ENCODE measurements around the gene ENOPH1. TPM values are rescaled to one million over a fixed set of nuclear protein-coding genes. Genes with fewer than 3 reads are reported as not detected.
A peak's percentile ranks its signal among the peaks of the same experiment; 100 is the strongest.
"Not testable (repeated sequence)": the region's sequence is repeated elsewhere in the genome, so short reads cannot be mapped to it uniquely, and the experiment has no call there.

ENOPH1 gene
- total RNA-seq, 2 donors from 2014 or later, result 15.9 to 20.8 TPM

DNA sequence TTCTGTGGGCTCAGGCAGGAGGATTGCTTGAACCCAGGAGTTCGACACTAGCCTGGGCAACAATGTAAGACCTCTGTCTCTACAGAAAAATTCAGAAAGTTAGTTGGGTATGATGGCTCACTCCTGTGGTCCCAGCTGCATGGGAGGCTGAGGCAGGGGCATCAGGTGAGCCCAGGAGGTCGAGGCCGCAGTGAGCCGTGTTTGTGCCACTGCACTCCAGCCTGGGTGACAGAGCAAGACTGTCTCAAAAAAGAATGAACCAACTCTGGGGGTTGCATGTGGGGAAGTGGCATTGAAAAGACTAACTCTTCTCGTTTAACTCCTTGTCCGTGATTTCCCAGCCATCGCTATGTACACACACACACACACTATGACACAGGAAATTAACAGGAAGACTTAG, 26.9 kb downstream of the ENOPH1 start:
- ATAC-seq, result no peak
- no peak for DNase-seq
- intact Hi-C loops (cut with DNase I, micrococcal nuclease), result no loop called here

GRCh38 chr4:82458729-82459128, 28.3 kb downstream of the ENOPH1 start:
- DNase-seq (no peak), ATAC-seq (no peak)
- intact Hi-C loops (cut with DNase I, micrococcal nuclease), result no loop called here

DNA sequence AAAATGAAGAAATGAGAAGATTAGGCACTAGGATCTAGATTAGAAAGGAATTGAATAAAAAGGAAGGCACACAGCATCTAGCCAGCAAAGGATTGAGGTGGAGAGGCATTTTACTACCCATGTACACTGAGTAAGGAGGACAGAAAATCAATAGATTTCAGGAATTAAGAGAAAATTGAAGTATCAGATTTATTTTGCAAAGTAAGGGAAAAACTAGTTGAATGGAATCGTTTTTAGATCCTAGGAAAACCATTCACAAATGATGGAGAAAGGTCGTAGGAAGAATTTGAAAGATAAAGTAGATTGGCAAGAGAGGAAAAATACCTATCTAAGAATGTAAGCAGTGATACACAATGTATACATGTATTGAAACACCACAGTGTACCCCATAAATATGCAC, 31.3 kb downstream of the ENOPH1 start:
- no peak for ATAC-seq
- DNase-seq, result no peak
- intact Hi-C loops (cut with DNase I, micrococcal nuclease), result loop anchor here in 1 of 2 donors (10.0 kb wide), 3 partner anchors 273 to 823 kb away; partner anchors contain the start of gene COQ2

DNA sequence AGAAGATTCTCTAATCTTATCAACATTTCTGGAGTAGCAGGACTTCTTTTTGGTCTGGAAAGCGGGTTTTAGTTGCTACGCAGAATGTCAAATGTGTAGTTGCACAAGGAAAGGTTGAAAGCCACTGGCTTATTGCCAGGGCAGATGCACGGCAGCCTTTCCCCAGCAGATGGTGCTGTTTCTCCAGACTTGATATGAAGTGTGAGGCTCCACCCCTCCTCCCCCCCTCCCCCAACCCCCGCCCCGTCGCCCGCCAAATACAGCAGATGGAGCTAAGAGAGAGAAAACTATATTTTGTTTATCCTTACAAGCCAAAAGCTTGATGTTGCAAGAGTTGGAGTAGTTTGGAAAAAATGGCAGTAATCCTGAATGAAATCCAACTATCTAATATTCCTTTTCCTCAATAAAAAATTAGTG, 32.0 kb downstream of the ENOPH1 start:
- DNase-seq (peak; percentile 66 to 86), ATAC-seq (peak; percentile 84)
- intact Hi-C loops (cut with DNase I, micrococcal nuclease), result loop anchor here in 1 of 2 donors (10.0 kb wide), 3 partner anchors 272 to 822 kb away; partner anchors contain the start of gene COQ2

DNA sequence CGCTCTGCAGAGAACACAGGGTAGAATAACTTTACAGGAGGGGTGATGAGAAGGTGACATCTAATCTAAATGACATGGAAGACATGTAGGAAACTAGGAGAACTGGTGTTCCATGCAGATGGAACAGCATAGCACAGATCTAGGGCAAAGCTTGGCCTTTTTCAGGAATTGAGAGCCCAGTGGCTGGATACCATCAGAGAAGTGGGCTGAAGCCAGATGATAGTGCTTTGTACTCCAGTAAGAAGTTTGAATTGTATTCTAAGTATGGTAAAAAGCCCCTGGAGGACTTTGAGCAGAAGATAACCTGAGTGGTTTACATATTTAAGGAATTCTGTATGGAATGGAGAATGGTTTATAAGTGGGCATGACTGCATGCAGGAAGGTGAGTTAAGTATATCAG, 32.8 kb downstream of the ENOPH1 start:
- intact Hi-C loops (cut with DNase I, micrococcal nuclease), result loop anchor here in 1 of 2 donors (10.0 kb wide), 3 partner anchors 272 to 822 kb away; partner anchors contain the start of gene COQ2
- no peak for DNase-seq
- ATAC-seq, result no peak

GRCh38 chr4:82467471-82467870, 37.1 kb downstream of the ENOPH1 start:
- ATAC-seq (no peak), DNase-seq (no peak)
- intact Hi-C loops (cut with DNase I, micrococcal nuclease), result loop anchor here in 1 of 2 donors (10.0 kb wide), 3 partner anchors 267 to 817 kb away; partner anchors contain the start of gene COQ2

DNA sequence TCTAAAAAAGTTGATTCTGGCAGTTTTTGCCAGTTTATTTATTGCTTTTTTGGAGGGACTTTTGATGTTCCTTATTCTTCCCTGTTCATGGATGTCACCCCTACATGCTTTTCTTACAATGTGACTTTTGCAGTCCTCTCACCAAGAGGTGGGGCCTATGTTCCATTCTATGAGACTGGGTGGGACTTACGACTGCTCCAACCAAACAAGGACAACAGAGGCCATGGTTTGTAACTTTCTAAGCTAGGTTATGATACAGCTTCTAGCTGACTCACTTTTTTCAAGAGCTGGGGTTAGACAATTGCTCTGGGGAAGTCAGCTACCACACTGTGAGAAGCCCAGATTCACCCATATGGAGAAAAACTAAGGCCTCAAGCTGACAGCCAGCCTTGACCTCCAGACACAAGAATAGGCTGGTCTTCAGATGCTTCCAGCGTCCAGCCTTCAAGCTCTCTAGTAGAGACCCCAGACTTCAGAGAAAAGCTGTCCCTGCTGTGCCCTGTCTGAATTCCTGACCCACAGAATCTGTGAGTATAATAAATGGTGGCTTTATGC, 39.5 kb downstream of the ENOPH1 start:
- ATAC-seq (peak; percentile 30), DNase-seq (no peak)

DNA sequence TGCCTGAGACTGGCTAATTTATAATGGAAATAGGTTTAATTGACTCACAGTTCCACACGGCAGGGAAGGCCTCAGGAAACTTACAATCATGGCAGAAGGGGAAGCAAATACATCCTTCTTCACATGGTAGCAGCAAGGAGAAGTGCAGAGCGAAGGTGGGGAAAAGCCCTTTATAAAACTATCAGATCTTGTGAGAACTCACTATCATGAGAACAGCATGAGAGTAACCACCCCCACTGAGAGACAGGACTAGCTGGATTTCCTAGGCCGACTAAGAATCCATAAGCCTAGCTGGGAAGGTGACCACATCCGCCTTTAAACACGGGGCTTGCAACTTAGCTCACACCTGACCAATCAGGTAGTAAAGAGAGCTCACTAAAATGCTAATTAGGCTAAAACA, 42.7 kb downstream of the ENOPH1 start:
- ATAC-seq; intact Hi-C loops (cut with DNase I, micrococcal nuclease); DNase-seq: not testable (repeated sequence)

More for the DNA sequence above, 39.5 kb downstream of the ENOPH1 start:
- intact Hi-C loops (cut with DNase I, micrococcal nuclease), result loop anchor here in 1 of 2 donors (10.0 kb wide), 3 partner anchors 265 to 815 kb away; partner anchors contain the start of gene COQ2

GRCh38 chr4:82473621-82474164, 43.3 kb downstream of the ENOPH1 start:
- ATAC-seq (no peak), DNase-seq (no peak)
- intact Hi-C loops (cut with DNase I, micrococcal nuclease), result no loop called here

- ATAC-seq; intact Hi-C loops (cut with DNase I, micrococcal nuclease): not testable (repeated sequence)
These were observed 45.5 kb downstream of the ENOPH1 start for GRCh38 chr4:82475931-82476330.

GRCh38 chr4:82477469-82477868, 47.1 kb downstream of the ENOPH1 start:
- not testable (repeated sequence) for DNase-seq

More at GRCh38 chr4:82475931-82476330, 45.5 kb downstream of the ENOPH1 start:
- DNase-seq, result not testable (repeated sequence)

DNA sequence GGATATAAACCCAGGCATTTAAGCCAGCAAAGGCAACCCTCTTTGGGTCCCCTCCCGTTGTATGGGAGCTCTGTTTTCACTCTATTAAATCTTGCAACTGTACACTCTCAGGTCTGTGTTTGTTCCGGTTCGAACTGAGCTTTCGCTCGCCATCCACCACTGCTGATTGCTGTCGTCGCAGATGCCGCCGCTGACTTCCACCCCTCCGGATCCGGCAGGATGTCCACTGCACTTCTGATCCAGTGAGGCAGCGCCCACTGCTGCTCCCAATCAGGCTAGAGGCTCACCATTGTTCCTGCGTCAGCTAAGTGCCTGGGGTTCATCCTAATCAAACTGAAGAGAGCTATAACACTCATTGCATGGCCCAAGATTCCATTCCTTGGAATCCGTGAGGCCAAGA, 49.2 kb downstream of the ENOPH1 start:
- ATAC-seq (no peak), DNase-seq (no peak)
- intact Hi-C loops (cut with DNase I, micrococcal nuclease), result no loop called here

More at GRCh38 chr4:82477469-82477868, 47.1 kb downstream of the ENOPH1 start:
- ATAC-seq; intact Hi-C loops (cut with DNase I, micrococcal nuclease): not testable (repeated sequence)

GRCh38 chr4:82480771-82481505, 50.5 kb downstream of the ENOPH1 start:
- no peak for DNase-seq
- intact Hi-C loops (cut with DNase I, micrococcal nuclease), result no loop called here
- no peak for ATAC-seq

- intact Hi-C loops (cut with DNase I, micrococcal nuclease), result no loop called here
- DNase-seq (no peak), ATAC-seq (no peak)
These were observed 51.1 kb downstream of the ENOPH1 start for GRCh38 chr4:82481506-82481840.

GRCh38 chr4:82482387-82482786, 52.0 kb downstream of the ENOPH1 start:
- peak; percentile 66 for ATAC-seq
- intact Hi-C loops (cut with DNase I, micrococcal nuclease), result no loop called here
- no peak for DNase-seq

DNA sequence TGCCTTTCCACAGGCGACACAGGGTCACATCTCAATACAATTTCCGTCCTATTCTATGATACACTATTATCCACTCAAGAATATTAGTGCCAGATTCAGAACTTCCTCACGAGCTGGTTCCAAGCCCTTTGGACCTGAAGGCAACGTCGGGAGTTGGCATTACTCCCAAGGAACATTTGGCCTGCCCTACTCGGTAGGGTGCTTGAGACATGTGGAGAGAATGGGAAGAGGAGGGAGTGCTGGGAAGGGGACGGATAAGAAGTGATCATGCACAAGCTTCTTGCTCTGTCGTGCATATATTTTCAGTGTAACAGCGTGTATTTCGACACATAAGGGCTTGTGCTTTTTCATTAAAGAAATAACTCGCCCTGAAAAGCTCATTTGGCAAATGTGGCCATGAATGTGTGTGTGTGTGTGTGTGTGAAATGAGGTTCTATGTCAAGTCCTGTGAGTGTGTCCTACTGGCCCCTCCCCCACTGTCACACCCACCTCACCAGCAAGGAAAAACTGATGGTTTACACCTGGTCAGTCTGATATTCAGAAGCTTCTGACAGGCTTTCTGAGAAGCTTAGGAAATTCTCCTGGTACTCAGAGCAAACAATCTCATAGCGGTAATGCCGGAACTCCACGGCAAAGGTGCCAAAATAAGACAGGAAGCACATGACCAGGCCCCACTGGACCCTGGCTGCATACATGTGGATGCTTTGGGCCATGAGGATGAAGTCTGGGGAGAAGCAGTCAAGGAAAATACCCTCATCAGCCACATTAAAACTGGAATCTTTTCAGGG, 54.8 kb downstream of the ENOPH1 start:
- DNase-seq (no peak), ATAC-seq (no peak)
- intact Hi-C loops (cut with DNase I, micrococcal nuclease), result no loop called here

DNA sequence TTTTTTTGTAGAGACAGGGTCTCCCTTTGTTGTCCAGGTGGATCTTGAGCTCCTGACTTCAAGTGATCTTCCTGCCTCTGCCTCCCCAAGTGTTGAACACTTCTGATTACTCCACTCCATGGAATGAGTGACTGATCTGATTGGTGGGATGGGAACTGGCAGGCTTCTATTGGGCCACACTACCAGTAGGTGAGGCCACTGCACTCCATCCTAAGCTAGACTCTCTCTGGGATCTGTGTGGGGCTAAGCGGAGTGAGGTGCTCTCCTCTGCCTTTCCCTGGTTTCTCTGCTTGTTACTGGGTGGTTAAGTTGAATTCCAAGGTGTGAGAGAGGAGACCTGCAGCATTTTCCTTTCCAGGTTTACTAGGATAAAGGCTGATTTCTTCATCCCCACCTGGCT, 58.7 kb downstream of the ENOPH1 start:
- DNase-seq (no peak), ATAC-seq (no peak)
- intact Hi-C loops (cut with DNase I, micrococcal nuclease), result no loop called here

- ATAC-seq, result no peak
- intact Hi-C loops (cut with DNase I, micrococcal nuclease), result no loop called here
- no peak for DNase-seq
These were observed 59.6 kb downstream of the ENOPH1 start for GRCh38 chr4:82489987-82490386.
